Keratinocyte (primary cell): Measurements from ENCODE around the gene SHE. TPM values are rescaled to one million over a fixed set of nuclear protein-coding genes. Genes with fewer than 3 reads are reported as not detected.

Experiments used
- DNase-seq: peaks from one replicate; pipeline ENCODE4 v3.0.0-alpha.2; 2011; ENCODE audit warnings: low read depth, missing footprints, low spot score
- FAIRE-seq: peaks from 2 replicates; lab custom pipeline; 2011; peaks lifted over from hg19 to GRCh38; lab: Jason Lieb, UNC
- H2AFZ ChIP-seq: 2 replicates; pipeline ENCODE4 v1.6.0; 2012; ENCODE audit warnings: low read length, control low read depth, inconsistent platforms; ENCODE audit not compliant: control insufficient read depth
- H3K27ac ChIP-seq: 2 replicates; pipeline ENCODE4 v1.5.1; 2011; ENCODE audit warnings: low read length; ENCODE audit not compliant: control insufficient read depth, insufficient read depth
- H3K27me3 ChIP-seq: 3 replicates; pipeline ENCODE4 v1.6.0; 2011; ENCODE audit warnings: low read length; ENCODE audit not compliant: control insufficient read depth, insufficient read depth; ENCODE audit errors: extremely low read depth
- H3K36me3 ChIP-seq, 2 experiments: 2 replicates in 1 of 2; 3 replicates in 1 of 2; pipeline ENCODE4 v1.5.1; 2011; ENCODE audit warnings: low read length in 2 of 2, mild to moderate bottlenecking in 1 of 2; ENCODE audit not compliant: control insufficient read depth in 2 of 2, insufficient read depth in 2 of 2; ENCODE audit errors: extremely low read depth in 1 of 2
- H3K4me1 ChIP-seq: 3 replicates; pipeline ENCODE4 v1.5.1; 2011; ENCODE audit warnings: low read length; ENCODE audit not compliant: control insufficient read depth, insufficient read depth; ENCODE audit errors: extremely low read depth
- H3K4me2 ChIP-seq: 3 replicates; pipeline ENCODE4 v1.6.0; 2011; ENCODE audit warnings: low read depth, low read length; ENCODE audit not compliant: control insufficient read depth, insufficient read depth; ENCODE audit errors: extremely low read depth
- H3K4me3 ChIP-seq, 3 experiments: fragments of 200-600 bp in 1 of 3; sonication (generic) in 1 of 3; 2 replicates in 2 of 3; 3 replicates in 1 of 3; pipeline ENCODE4 v1.5.1; 2011 to 2016; ENCODE audit warnings: low read length in 3 of 3, mild to moderate bottlenecking in 3 of 3, control low read depth in 2 of 3, inconsistent platforms in 1 of 3, low read depth in 1 of 3, mixed read lengths in 1 of 3, mixed run types in 1 of 3, moderate library complexity in 1 of 3; ENCODE audit not compliant: control insufficient read depth in 2 of 3, insufficient read depth in 2 of 3; ENCODE audit errors: extremely low read depth in 1 of 3
- H3K79me2 ChIP-seq: 2 replicates; pipeline ENCODE4 v1.6.0; 2012; ENCODE audit warnings: low read length; ENCODE audit not compliant: control insufficient read depth, insufficient read depth
- H3K9ac ChIP-seq: 3 replicates; pipeline ENCODE4 v1.6.0; 2011; ENCODE audit warnings: low read length; ENCODE audit not compliant: control insufficient read depth, insufficient read depth; ENCODE audit errors: extremely low read depth
- H3K9me1 ChIP-seq: 3 replicates; pipeline ENCODE4 v1.6.0; 2011; ENCODE audit warnings: low read length; ENCODE audit not compliant: control insufficient read depth, insufficient read depth; ENCODE audit errors: extremely low read depth
- H3K9me3 ChIP-seq: 2 replicates; pipeline ENCODE4 v1.5.1; 2012; ENCODE audit warnings: low read depth, low read length; ENCODE audit not compliant: control insufficient read depth
- H4K20me1 ChIP-seq: 3 replicates; pipeline ENCODE4 v1.6.0; 2011; ENCODE audit warnings: low read length; ENCODE audit not compliant: control insufficient read depth, insufficient read depth; ENCODE audit errors: extremely low read depth
- EZH2 ChIP-seq: IDR thresholded peaks from one replicate; pipeline ENCODE4 v1.6.1; 2012; ENCODE audit warnings: inconsistent platforms, mild to moderate bottlenecking, low read length, moderate library complexity
- dilution Hi-C: fragments of 300-500 bp; cut with MboI; formaldehyde crosslinking; loops from one replicate; pipeline ENCODE4 v1.7.0; 2020; ENCODE audit warnings: low sequenced_read_pairs; ENCODE audit not compliant: extremely low pct_ligation_motif_present
- polyA plus RNA-seq, 5 experiments: library from polyadenylated mRNA; depleted of rRNA in 3 of 5; stranded (reverse) in 3 of 5; stranded (forward) in 1 of 5; unstranded in 1 of 5; fragments of >200 nt; gene quantifications; 1 replicate in 1 of 5; 2 replicates in 3 of 5; 3 replicates in 1 of 5; pipeline versions ENCODE4 v1.2.1 to v1.2.3, GENCODE V29; 2011 to 2012; ENCODE audit warnings: missing spikeins in 2 of 5, low read depth in 1 of 5, low replicate concordance in 1 of 5
- TF ChIP-seq, protein P1 (sequence below), 3 experiments: IDR thresholded peaks in 1 of 3; conservative IDR thresholded peaks in 1 of 3; optimal IDR thresholded peaks in 1 of 3; 2 replicates in 2 of 3; 3 replicates in 1 of 3; pipeline versions ENCODE3 to v1.5.1; 2011; ENCODE audit warnings: low read length in 3 of 3, mild to moderate bottlenecking in 3 of 3, moderate library complexity in 2 of 3, control low read depth in 1 of 3, inconsistent platforms in 1 of 3; ENCODE audit not compliant: insufficient read depth in 2 of 3; ENCODE audit errors: extremely low read depth in 1 of 3

SHE gene
- polyA plus RNA-seq, 1 donor (not counting 4 experiments of a cell fraction or from before 2014, with no cell fraction given): 0.01 TPM

DNA sequence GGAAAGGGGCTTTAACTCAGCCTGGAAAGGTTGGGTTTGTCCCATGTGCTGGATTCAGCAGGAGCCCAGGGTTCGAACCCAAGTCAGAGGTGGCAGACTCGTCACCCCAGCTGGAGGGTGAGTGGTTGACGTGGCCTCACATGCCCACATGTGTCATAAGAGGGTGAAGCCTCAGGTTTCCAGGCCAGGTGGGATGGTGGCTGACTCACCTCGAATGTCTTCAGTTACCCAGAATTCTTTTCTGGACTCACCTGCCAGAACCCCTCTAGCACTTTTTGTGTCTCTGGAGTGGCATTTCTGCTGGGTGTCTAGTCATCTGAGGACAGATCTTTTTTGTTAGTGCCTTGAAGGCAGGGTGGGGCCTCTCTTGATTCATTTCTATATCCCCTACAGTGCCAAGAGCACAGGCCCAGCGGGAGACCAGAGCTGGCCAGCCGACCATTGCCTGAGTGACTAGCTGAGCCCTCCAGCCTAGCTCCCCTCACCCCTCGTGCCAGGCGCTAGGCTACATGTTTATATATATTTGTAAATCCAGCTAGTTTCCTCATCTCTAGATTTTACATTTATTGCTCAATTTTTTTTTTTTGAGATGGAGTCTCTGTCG, 68.9 kb downstream of the SHE start:
- Histone ChIP-seq H3K9me3 (no peaks in the 10 kb centered on the region), H3K4me3 (no peak overlapping the region), H2AFZ (no peak overlapping the region), H3K4me1 (peaks cover 72% of the 10 kb centered on the region), H3K4me2 (peak overlapping the region; percentile 37), H3K27ac (peak overlapping the region; percentile 95), H3K36me3 (peaks cover 6 to 8% of the 10 kb centered on the region in 2 experiments), H3K79me2 (no peaks in the 10 kb centered on the region), H3K9ac (peak overlapping the region; percentile 83), H3K9me1 (peaks cover 3% of the 10 kb centered on the region), H4K20me1 (no peaks in the 10 kb centered on the region), H3K27me3 (no peaks in the 10 kb centered on the region)
- dilution Hi-C loops: no loop called here
- DNase-seq: peak; percentile 99
- no peak for TF ChIP-seq EZH2
- TF ChIP-seq, protein P1, sequence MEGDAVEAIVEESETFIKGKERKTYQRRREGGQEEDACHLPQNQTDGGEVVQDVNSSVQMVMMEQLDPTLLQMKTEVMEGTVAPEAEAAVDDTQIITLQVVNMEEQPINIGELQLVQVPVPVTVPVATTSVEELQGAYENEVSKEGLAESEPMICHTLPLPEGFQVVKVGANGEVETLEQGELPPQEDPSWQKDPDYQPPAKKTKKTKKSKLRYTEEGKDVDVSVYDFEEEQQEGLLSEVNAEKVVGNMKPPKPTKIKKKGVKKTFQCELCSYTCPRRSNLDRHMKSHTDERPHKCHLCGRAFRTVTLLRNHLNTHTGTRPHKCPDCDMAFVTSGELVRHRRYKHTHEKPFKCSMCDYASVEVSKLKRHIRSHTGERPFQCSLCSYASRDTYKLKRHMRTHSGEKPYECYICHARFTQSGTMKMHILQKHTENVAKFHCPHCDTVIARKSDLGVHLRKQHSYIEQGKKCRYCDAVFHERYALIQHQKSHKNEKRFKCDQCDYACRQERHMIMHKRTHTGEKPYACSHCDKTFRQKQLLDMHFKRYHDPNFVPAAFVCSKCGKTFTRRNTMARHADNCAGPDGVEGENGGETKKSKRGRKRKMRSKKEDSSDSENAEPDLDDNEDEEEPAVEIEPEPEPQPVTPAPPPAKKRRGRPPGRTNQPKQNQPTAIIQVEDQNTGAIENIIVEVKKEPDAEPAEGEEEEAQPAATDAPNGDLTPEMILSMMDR (optimal IDR thresholded peaks at IDR 0.05 in 1 of 3, IDR thresholded peaks at IDR 0.05 in 1 of 3, conservative IDR thresholded peaks at IDR 0.05 in 1 of 3; ENCODE audit: extremely low read depth in 1 of 3, insufficient read depth in 2 of 3, low read length in 3 of 3): no peak
- peak; percentile 98 for FAIRE-seq

DNA sequence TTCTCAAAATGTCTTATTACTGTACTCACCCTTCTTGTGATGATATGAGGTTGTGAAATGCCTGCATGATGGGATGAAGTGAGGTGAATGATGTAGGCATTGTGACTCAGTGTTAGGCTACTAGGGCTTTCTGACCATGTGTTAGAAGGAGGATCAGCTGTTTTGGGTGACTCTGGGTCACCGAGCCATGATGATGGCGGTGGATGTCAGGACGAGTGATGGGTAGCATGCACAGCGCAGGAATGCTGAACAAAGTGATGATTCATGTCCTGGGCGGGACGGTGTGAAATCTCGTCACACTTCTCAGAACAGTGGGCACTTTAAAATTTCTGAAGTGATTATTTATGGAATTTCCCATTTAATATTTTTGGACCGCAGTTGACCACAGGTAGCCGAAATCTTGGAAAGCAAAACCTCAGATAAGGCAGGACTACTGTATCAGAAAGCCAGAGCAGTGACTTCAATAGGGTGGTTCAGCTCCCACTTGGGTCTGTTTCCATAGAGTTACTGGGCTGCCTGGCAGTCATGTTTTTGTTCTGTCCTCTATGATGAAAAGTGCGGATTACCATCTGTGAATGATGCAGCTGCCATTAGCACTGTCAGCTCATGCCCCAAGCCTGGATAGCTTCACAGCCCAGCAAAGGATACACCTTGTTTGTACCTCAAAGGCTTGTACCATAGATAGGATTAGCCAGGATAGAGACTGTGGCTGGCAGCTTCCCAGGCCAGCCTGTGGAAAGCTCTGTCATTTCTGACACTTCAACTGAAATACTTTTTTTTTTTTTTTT, 70.4 kb downstream of the SHE start:
- Histone ChIP-seq H3K4me2 (peak overlapping the region; percentile 33), H3K4me1 (peaks cover 80% of the 10 kb centered on the region), H3K9ac (peak overlapping the region; percentile 83)

More for the DNA sequence above, 70.4 kb downstream of the SHE start:
- dilution Hi-C loops: no loop called here
- H3K27me3 ChIP-seq: no peaks in the 10 kb centered on the region
- H3K79me2 ChIP-seq: no peaks in the 10 kb centered on the region
- FAIRE-seq: peak; percentile 95
- H3K4me3 ChIP-seq: no peak overlapping the region
- H3K27ac ChIP-seq: peak overlapping the region; percentile 95
- no peaks in the 10 kb centered on the region for H4K20me1 ChIP-seq
- no peaks in the 10 kb centered on the region for H3K9me3 ChIP-seq
- peaks cover 4 to 8% of the 10 kb centered on the region in 2 experiments for H3K36me3 ChIP-seq
- no peak overlapping the region for H2AFZ ChIP-seq
- peaks cover 3% of the 10 kb centered on the region for H3K9me1 ChIP-seq
- DNase-seq: peak; percentile 98
- no peak for TF ChIP-seq EZH2
- TF ChIP-seq, protein P1 (optimal IDR thresholded peaks at IDR 0.05 in 1 of 3, IDR thresholded peaks at IDR 0.05 in 1 of 3, conservative IDR thresholded peaks at IDR 0.05 in 1 of 3; ENCODE audit: extremely low read depth in 1 of 3, insufficient read depth in 2 of 3, low read length in 3 of 3): no peak
